Lower leg skin (tissue), 4 donors: ENCODE results near the gene ODC1. TPM values are rescaled to one million over a fixed set of nuclear protein-coding genes. Genes with fewer than 3 reads are reported as not detected.

Source experiments
- DNase-seq, 2 donors: peaks; one replicate each; pipeline ENCODE4 v3.0.0-alpha.2; 2019; ENCODE audit warnings: low spot score in 2 of 2
- H3K4me3 ChIP-seq: fragments of 200-600 bp; sonication (generic); 2 replicates; pipeline ENCODE4 v1.5.1; 2017; ENCODE audit warnings: mild to moderate bottlenecking, low read depth; ENCODE audit not compliant: poor library complexity, severe bottlenecking
- POLR2A ChIP-seq, 2 donors: fragments of 450-650 bp; IDR thresholded peaks; one replicate each; pipeline ENCODE4 v1.6.1; 2016 to 2017; ENCODE audit warnings: antibody characterized with exemption in 2 of 2, mild to moderate bottlenecking in 1 of 2, moderate library complexity in 1 of 2
- WGBS, 2 donors: methylation state at CpG; one replicate each; pipeline ENCODE4 v1.1.5; 2018; 5-methylcytosine and 5-hydroxymethylcytosine counted together
- intact Hi-C: fragments of 100-400 bp; cut with DNase I; formaldehyde crosslinking; loops from one replicate; pipeline ENCODE4 v1.15.0; 2023; ENCODE audit warnings: low total_unique reads
- total RNA-seq, 4 donors: library from RNA; depleted of rRNA; stranded (reverse); fragments of >200 nt; gene quantifications; one replicate each; pipeline ENCODE4 v1.1.0, GENCODE V29; 2016
- TF ChIP-seq, protein P1 (sequence below), 3 donors: fragments of 450-650 bp; IDR thresholded peaks; one replicate each; pipeline ENCODE4 v1.5.1; 2016; ENCODE audit warnings: antibody characterized with exemption in 3 of 3, mild to moderate bottlenecking in 3 of 3, moderate library complexity in 2 of 3

Gene ODC1
- total RNA-seq, 4 donors from 2014 or later = 11.5 to 19.7 (median 17.8) TPM

GRCh38 chr2:10438688-10439087 is 9.4 kb downstream of the ODC1 start:
- WGBS, 2 donors = 85 to 87% methylated on average over 14 of the region's 14 CpGs
- intact Hi-C loops = loop anchor here (5.0 to 10.0 kb wide), 2 partner anchors 226 to 366 kb away; no protein-coding TSS in a partner anchor
- no peak overlapping the region for H3K4me3 ChIP-seq
- TF ChIP-seq, protein P1, sequence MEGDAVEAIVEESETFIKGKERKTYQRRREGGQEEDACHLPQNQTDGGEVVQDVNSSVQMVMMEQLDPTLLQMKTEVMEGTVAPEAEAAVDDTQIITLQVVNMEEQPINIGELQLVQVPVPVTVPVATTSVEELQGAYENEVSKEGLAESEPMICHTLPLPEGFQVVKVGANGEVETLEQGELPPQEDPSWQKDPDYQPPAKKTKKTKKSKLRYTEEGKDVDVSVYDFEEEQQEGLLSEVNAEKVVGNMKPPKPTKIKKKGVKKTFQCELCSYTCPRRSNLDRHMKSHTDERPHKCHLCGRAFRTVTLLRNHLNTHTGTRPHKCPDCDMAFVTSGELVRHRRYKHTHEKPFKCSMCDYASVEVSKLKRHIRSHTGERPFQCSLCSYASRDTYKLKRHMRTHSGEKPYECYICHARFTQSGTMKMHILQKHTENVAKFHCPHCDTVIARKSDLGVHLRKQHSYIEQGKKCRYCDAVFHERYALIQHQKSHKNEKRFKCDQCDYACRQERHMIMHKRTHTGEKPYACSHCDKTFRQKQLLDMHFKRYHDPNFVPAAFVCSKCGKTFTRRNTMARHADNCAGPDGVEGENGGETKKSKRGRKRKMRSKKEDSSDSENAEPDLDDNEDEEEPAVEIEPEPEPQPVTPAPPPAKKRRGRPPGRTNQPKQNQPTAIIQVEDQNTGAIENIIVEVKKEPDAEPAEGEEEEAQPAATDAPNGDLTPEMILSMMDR (IDR thresholded peaks at IDR 0.05) = no peak
- TF ChIP-seq POLR2A (IDR thresholded peaks at IDR 0.05) = no peak
- no peak for DNase-seq

GRCh38 chr2:10437806-10438205 is 10.3 kb downstream of the ODC1 start:
- intact Hi-C loops = loop anchor here (5.0 to 10.0 kb wide), 2 partner anchors 227 to 366 kb away; no protein-coding TSS in a partner anchor
- H3K4me3 ChIP-seq = no peak overlapping the region
- TF ChIP-seq POLR2A (IDR thresholded peaks at IDR 0.05) = no peak
- DNase-seq = no peak
- 78 to 79% methylated on average over 9 of the region's 9 CpGs for WGBS, 2 donors

GRCh38 chr2:10436583-10437110 is 11.5 kb downstream of the ODC1 start:
- intact Hi-C loops = loop anchor here (5.0 to 10.0 kb wide), 2 partner anchors 228 to 364 kb away; no protein-coding TSS in a partner anchor
- H3K4me3 ChIP-seq = no peak overlapping the region
- TF ChIP-seq POLR2A (IDR thresholded peaks at IDR 0.05) = no peak
- TF ChIP-seq, protein P1 (IDR thresholded peaks at IDR 0.05) = no peak
- DNase-seq = no peak
- 89 to 92% methylated on average over 11 to 13 of the region's 13 CpGs for WGBS, 2 donors

GRCh38 chr2:10435820-10436204 is 12.3 kb downstream of the ODC1 start:
- H3K4me3 ChIP-seq = no peak overlapping the region
- DNase-seq = no peak
- WGBS, 2 donors = 81 to 87% methylated on average over 11 to 14 of the region's 14 CpGs
- TF ChIP-seq, protein P1 (IDR thresholded peaks at IDR 0.05) = no peak
- no peak for TF ChIP-seq POLR2A (IDR thresholded peaks at IDR 0.05)
- intact Hi-C loops = loop anchor here (5.0 to 10.0 kb wide), 2 partner anchors 229 to 364 kb away; no protein-coding TSS in a partner anchor

GRCh38 chr2:10434886-10435819 is 13.0 kb downstream of the ODC1 start:
- intact Hi-C loops = loop anchor here (5.0 to 10.0 kb wide), 2 partner anchors 230 to 363 kb away; no protein-coding TSS in a partner anchor
- DNase-seq = peak in 1 of 2 donors; percentile 94
- WGBS, 2 donors = 31 to 54% methylated on average over 17 to 20 of the region's 28 CpGs
- H3K4me3 ChIP-seq = no peak overlapping the region
- no peak for TF ChIP-seq POLR2A (IDR thresholded peaks at IDR 0.05)
- TF ChIP-seq, protein P1 (IDR thresholded peaks at IDR 0.05) = peak in 2 of 3 donors; percentile 73 to 83
